Measurements from ENCODE around the gene PDIA5. TPM values are rescaled to one million over a fixed set of nuclear protein-coding genes. Genes with fewer than 3 reads are reported as not detected.

PDIA5 gene
- total RNA-seq, 2 experiments from 2014 or later = 8.1 to 11.7 TPM

- POLR2A ChIA-PET = no interaction called here
- CTCF ChIA-PET (ENCODE audit: unreplicated experiment) = no interaction called here
- no peak for DNase-seq (ENCODE audit: low spot score)
- H3K36me3 ChIP-seq (ENCODE audit: insufficient read depth, low read length) = no peaks in the 10 kb centered on the region
- H3K4me2 ChIP-seq (ENCODE audit: low read length) = no peak overlapping the region
- H2AFZ ChIP-seq (ENCODE audit: low read length) = no peak overlapping the region
- H4K20me1 ChIP-seq (ENCODE audit: insufficient read depth, low read length) = no peaks in the 10 kb centered on the region
- H3K9me2 ChIP-seq (ENCODE audit: insufficient read depth, low read length) = no peaks in the 10 kb centered on the region
- H3K27ac ChIP-seq (ENCODE audit: low read depth, low read length, poor library complexity, severe bottlenecking) = no peak overlapping the region
- no peaks in the 10 kb centered on the region for H3K79me2 ChIP-seq (ENCODE audit: insufficient read depth, low read depth, low read length)
- no TSS peak for BruUV-seq (replicated peaks)
- H3K9me3 ChIP-seq (ENCODE audit: low read length) = no peaks in the 10 kb centered on the region
- TF ChIP-seq CTCF (conservative IDR thresholded peaks at IDR 0.05; ENCODE audit: low read length) (no peak), EZH2phosphoT487 (IDR thresholded peaks at IDR 0.05; ENCODE audit: borderline replicate concordance, low read depth, low read length) (no peak)
- H3K4me3 ChIP-seq (ENCODE audit: low read depth, low read length, poor library complexity, severe bottlenecking) = no peak overlapping the region
- intact Hi-C loops (cut with micrococcal nuclease; ENCODE audit: unreplicated experiment) = no loop called here
- H3K4me1 ChIP-seq (ENCODE audit: insufficient read depth, low read length, poor library complexity, severe bottlenecking) = peaks cover 22% of the 10 kb centered on the region
Observed at GRCh38 chr3:123156276-123156995, 89.6 kb downstream of the PDIA5 start.

- H3K79me2 ChIP-seq (ENCODE audit: insufficient read depth, low read depth, low read length) = no peaks in the 10 kb centered on the region
- peaks cover 19% of the 10 kb centered on the region for H3K4me1 ChIP-seq (ENCODE audit: insufficient read depth, low read length, poor library complexity, severe bottlenecking)
- H3K36me3 ChIP-seq (ENCODE audit: insufficient read depth, low read length) = no peaks in the 10 kb centered on the region
- H2AFZ ChIP-seq (ENCODE audit: low read length) = no peak overlapping the region
- no peaks in the 10 kb centered on the region for H3K9me2 ChIP-seq (ENCODE audit: insufficient read depth, low read length)
- no peak for DNase-seq (ENCODE audit: low spot score)
- H4K20me1 ChIP-seq (ENCODE audit: insufficient read depth, low read length) = no peaks in the 10 kb centered on the region
- TF ChIP-seq CTCF (conservative IDR thresholded peaks at IDR 0.05; ENCODE audit: low read length) (no peak), EZH2phosphoT487 (IDR thresholded peaks at IDR 0.05; ENCODE audit: borderline replicate concordance, low read depth, low read length) (no peak)
- BruUV-seq (replicated peaks) = no TSS peak
- intact Hi-C loops (cut with micrococcal nuclease; ENCODE audit: unreplicated experiment) = no loop called here
- POLR2A ChIA-PET = no interaction called here
- H3K27ac ChIP-seq (ENCODE audit: low read depth, low read length, poor library complexity, severe bottlenecking) = no peak overlapping the region
- no peak overlapping the region for H3K4me3 ChIP-seq (ENCODE audit: low read depth, low read length, poor library complexity, severe bottlenecking)
- H3K9me3 ChIP-seq (ENCODE audit: low read length) = no peaks in the 10 kb centered on the region
- CTCF ChIA-PET (ENCODE audit: unreplicated experiment) = no interaction called here
- no peak overlapping the region for H3K4me2 ChIP-seq (ENCODE audit: low read length)
Observed at GRCh38 chr3:123157209-123157597, 90.4 kb downstream of the PDIA5 start.

- ChIA-PET CTCF (ENCODE audit: unreplicated experiment) (no interaction called here), POLR2A (interaction anchor here (0.5 kb wide), 1 partner anchor 70 kb away, joined by 3 read pairs; no protein-coding TSS in a partner anchor)
- H3K4me2 ChIP-seq (ENCODE audit: low read length) = no peak overlapping the region
- intact Hi-C loops (cut with micrococcal nuclease; ENCODE audit: unreplicated experiment) = no loop called here
- H3K27ac ChIP-seq (ENCODE audit: low read depth, low read length, poor library complexity, severe bottlenecking) = no peak overlapping the region
- H3K4me3 ChIP-seq (ENCODE audit: low read depth, low read length, poor library complexity, severe bottlenecking) = no peak overlapping the region
- peaks cover 15% of the 10 kb centered on the region for H3K4me1 ChIP-seq (ENCODE audit: insufficient read depth, low read length, poor library complexity, severe bottlenecking)
- no peaks in the 10 kb centered on the region for H3K9me3 ChIP-seq (ENCODE audit: low read length)
- TF ChIP-seq CTCF (conservative IDR thresholded peaks at IDR 0.05; ENCODE audit: low read length) = no peak
- TF ChIP-seq EZH2phosphoT487 (IDR thresholded peaks at IDR 0.05; ENCODE audit: borderline replicate concordance, low read depth, low read length) = no peak
- H4K20me1 ChIP-seq (ENCODE audit: insufficient read depth, low read length) = no peaks in the 10 kb centered on the region
- H2AFZ ChIP-seq (ENCODE audit: low read length) = no peak overlapping the region
- H3K79me2 ChIP-seq (ENCODE audit: insufficient read depth, low read depth, low read length) = no peaks in the 10 kb centered on the region
- no peak for DNase-seq (ENCODE audit: low spot score)
- no peaks in the 10 kb centered on the region for H3K9me2 ChIP-seq (ENCODE audit: insufficient read depth, low read length)
- H3K36me3 ChIP-seq (ENCODE audit: insufficient read depth, low read length) = no peaks in the 10 kb centered on the region
- no TSS peak for BruUV-seq (replicated peaks)
Observed at GRCh38 chr3:123157598-123158287, 90.9 kb downstream of the PDIA5 start.
